Esophagus muscularis mucosa (tissue), 4 donors: ENCODE data around the gene ZNF524.

Source experiments
- CTCF ChIP-seq, 3 experiments: fragments of 200-600 bp in 2 of 3; fragments of 450-650 bp in 1 of 3; sonication (generic) in 2 of 3; IDR thresholded peaks; one replicate each; pipeline ENCODE4 v1.5.1; 2017 to 2019; ENCODE audit warnings: antibody characterized with exemption in 3 of 3, mild to moderate bottlenecking in 2 of 3, moderate library complexity in 1 of 3
- EP300 ChIP-seq: sonication (generic); formaldehyde crosslinking; IDR thresholded peaks from one replicate; pipeline ENCODE4 v1.6.1; 2017; ENCODE audit warnings: antibody characterized with exemption
- POLR2A ChIP-seq: fragments of 450-650 bp; IDR thresholded peaks from one replicate; pipeline ENCODE4 v1.6.1; 2017; ENCODE audit warnings: antibody characterized with exemption, moderate library complexity, mild to moderate bottlenecking, low read depth
- POLR2AphosphoS5 ChIP-seq, 2 donors: sonication (generic); formaldehyde crosslinking; IDR thresholded peaks; one replicate each; pipeline ENCODE4 v1.6.1; 2017; ENCODE audit warnings: antibody characterized with exemption in 2 of 2

DNA sequence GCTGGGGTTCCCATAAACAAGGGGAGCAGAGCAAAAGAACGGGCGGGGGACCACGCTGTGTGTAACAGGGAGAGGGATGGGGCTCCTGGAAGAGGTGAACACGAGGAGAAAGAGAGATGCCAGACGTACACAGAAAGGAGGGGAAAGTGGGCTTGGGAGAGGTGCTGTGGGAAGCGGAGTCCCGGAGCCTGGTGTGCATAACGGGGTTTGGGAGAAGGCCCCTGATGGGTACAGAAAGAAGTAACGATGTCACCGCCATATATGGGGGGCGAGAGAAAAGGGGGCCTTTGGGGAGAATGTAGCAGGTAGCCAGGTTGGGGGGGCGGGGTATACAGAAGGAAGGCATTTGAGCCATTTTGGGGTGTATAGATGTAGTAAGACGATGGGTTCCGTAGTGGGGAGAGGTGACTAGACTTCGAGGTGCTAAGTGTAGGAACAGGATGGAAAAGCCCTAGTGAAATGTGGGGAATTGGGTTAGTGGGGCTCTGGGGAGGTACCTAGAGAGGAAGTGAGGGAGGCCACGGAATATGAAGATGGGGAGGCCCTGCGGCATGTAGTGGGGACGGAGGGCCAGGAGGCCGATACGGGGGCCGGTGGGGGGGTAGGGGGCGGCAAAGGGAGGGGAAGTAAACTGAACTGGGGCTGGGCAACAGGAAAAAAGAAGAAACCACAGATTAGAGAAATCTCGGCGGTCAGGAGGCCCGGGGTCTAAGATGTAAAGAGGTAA, 41.5 kb downstream of the ZNF524 start:
- no peak for TF ChIP-seq CTCF (IDR thresholded peaks at IDR 0.05)
- no peak for TF ChIP-seq POLR2A
- no peak for TF ChIP-seq POLR2AphosphoS5 (IDR thresholded peaks at IDR 0.05)
- no peak for TF ChIP-seq EP300
